Dendritic cell treated with granulocyte-macrophage colony-stimulating factor and Interleukin-4, amounts not matched to agents 40 ng/mL and 50 ng/mL, for 4 days (primary cell): ENCODE results near the gene HMGXB3.
"Not testable (repeated sequence)": the region's sequence is repeated elsewhere in the genome, so short reads cannot be mapped to it uniquely, and the experiment has no call there.

Source experiments
- H3K27ac Mint-ChIP-seq: one replicate; pipeline ENCODE4 v1.8.0; 2022; ENCODE audit warnings: mild to moderate bottlenecking, mixed read lengths
- H3K27me3 Mint-ChIP-seq: one replicate; pipeline ENCODE4 v1.8.0; 2022; ENCODE audit warnings: mild to moderate bottlenecking, mixed read lengths
- H3K36me3 Mint-ChIP-seq: one replicate; pipeline ENCODE4 v1.8.0; 2022; ENCODE audit warnings: low read depth, mixed read lengths
- H3K4me1 Mint-ChIP-seq: one replicate; pipeline ENCODE4 v1.8.0; 2022; ENCODE audit warnings: low read depth, mixed read lengths
- H3K4me3 Mint-ChIP-seq: one replicate; pipeline ENCODE4 v1.8.0; 2022; ENCODE audit warnings: mild to moderate bottlenecking, moderate library complexity, mixed read lengths
- H3K9me3 Mint-ChIP-seq: one replicate; pipeline ENCODE4 v1.8.0; 2022; ENCODE audit warnings: mixed read lengths
- intact Hi-C: fragments of 100-400 bp; cut with micrococcal nuclease; formaldehyde crosslinking; loops from one replicate; pipeline ENCODE4 v1.15.0; 2022

The HMGXB3 gene

GRCh38 chr5:150038547-150038946, 38.0 kb downstream of the HMGXB3 start:
- no peak overlapping the region for H3K4me3 Mint-ChIP-seq
- H3K9me3 Mint-ChIP-seq, result no peaks in the 10 kb centered on the region
- peaks cover 99% of the 10 kb centered on the region for H3K36me3 Mint-ChIP-seq
- no peaks in the 10 kb centered on the region for H3K27me3 Mint-ChIP-seq
- intact Hi-C loops, result no loop called here
- no peak overlapping the region for H3K27ac Mint-ChIP-seq
- peaks cover 35% of the 10 kb centered on the region for H3K4me1 Mint-ChIP-seq

GRCh38 chr5:150042459-150042858, 41.9 kb downstream of the HMGXB3 start:
- Mint-ChIP-seq H3K4me1 (peaks cover 41% of the 10 kb centered on the region), H3K9me3 (no peaks in the 10 kb centered on the region), H3K4me3 (no peak overlapping the region), H3K27ac (no peak overlapping the region), H3K36me3 (peaks cover 99% of the 10 kb centered on the region), H3K27me3 (no peaks in the 10 kb centered on the region)
- intact Hi-C loops, result no loop called here

GRCh38 chr5:150043657-150044328, 43.3 kb downstream of the HMGXB3 start:
- Mint-ChIP-seq H3K36me3 (peaks cover 99% of the 10 kb centered on the region), H3K4me1 (peaks cover 49% of the 10 kb centered on the region), H3K27me3 (no peaks in the 10 kb centered on the region), H3K9me3 (no peaks in the 10 kb centered on the region), H3K27ac (peak overlapping the region; percentile 54), H3K4me3 (no peak overlapping the region)
- intact Hi-C loops, result no loop called here

DNA sequence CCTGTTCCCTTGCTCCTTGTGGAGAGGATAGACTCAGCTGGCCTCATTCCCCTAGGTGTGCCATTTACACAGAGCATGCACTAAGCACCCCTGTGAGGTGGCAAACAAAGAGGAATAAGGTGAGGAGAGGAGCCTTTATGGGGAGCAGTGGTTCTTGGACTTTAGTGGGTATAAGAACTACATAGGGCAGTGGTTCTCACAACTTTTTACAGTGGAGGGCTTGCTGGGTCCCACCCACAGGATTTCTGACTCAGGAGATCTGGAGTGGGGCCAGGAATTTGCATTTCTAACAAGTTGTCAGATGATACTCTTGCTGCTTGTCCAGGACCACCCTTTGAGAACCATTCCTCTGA, 43.8 kb downstream of the HMGXB3 start:
- Mint-ChIP-seq H3K4me3 (no peak overlapping the region), H3K27ac (peak overlapping the region; percentile 54), H3K27me3 (no peaks in the 10 kb centered on the region), H3K36me3 (peaks cover 99% of the 10 kb centered on the region), H3K4me1 (peaks cover 54% of the 10 kb centered on the region), H3K9me3 (no peaks in the 10 kb centered on the region)
- intact Hi-C loops, result no loop called here

GRCh38 chr5:150044712-150045111, 44.2 kb downstream of the HMGXB3 start:
- Mint-ChIP-seq H3K27ac (no peak overlapping the region), H3K36me3 (peaks cover 99% of the 10 kb centered on the region), H3K27me3 (no peaks in the 10 kb centered on the region), H3K9me3 (no peaks in the 10 kb centered on the region), H3K4me1 (peaks cover 58% of the 10 kb centered on the region), H3K4me3 (no peak overlapping the region)
- intact Hi-C loops, result no loop called here

DNA sequence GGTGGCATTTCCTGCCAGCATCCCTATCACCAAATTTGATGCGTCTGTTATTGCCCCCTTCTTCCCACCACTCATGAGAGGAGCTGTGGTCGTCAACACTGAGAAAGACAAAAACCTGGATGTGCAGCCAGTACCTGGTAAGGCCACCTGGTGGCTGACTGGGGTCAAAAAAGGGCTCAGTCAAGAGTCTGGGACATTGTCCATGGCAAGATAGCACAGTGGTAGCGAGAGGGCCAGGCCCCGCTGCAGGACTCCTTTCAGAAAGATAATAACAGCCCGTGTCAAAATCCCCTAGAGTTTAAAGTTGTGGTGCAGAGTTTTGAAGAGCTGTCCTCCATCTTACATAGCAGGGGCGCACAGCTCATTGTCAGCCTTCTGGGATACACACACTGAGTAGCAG, 45.0 kb downstream of the HMGXB3 start:
- H3K27me3 Mint-ChIP-seq, result no peaks in the 10 kb centered on the region
- H3K9me3 Mint-ChIP-seq, result no peaks in the 10 kb centered on the region
- peaks cover 99% of the 10 kb centered on the region for H3K36me3 Mint-ChIP-seq
- peaks cover 65% of the 10 kb centered on the region for H3K4me1 Mint-ChIP-seq
- H3K4me3 Mint-ChIP-seq, result no peak overlapping the region
- intact Hi-C loops, result no loop called here
- H3K27ac Mint-ChIP-seq, result no peak overlapping the region

DNA sequence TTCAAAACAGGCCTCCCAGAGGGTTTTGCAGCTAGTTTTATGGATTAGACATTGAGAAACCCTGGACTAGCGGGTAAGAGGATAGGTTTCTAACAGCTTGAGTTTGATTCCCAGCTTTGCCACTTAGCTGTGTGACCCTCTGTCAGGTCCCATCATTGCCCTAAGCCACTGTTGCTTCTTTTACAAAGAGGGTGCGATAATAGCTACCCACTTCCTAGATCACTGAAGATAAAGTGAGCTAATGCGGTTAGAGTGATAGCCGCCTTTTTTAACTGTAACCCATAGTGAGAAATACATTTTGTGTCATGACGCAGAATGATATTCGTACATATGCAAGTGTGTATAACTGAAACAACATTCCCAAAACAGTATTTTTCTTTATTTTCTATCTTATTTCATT, 45.5 kb downstream of the HMGXB3 start:
- no peak overlapping the region for H3K27ac Mint-ChIP-seq
- peaks cover 65% of the 10 kb centered on the region for H3K4me1 Mint-ChIP-seq
- H3K36me3 Mint-ChIP-seq, result peaks cover 99% of the 10 kb centered on the region
- H3K27me3 Mint-ChIP-seq, result no peaks in the 10 kb centered on the region
- no peak overlapping the region for H3K4me3 Mint-ChIP-seq
- H3K9me3 Mint-ChIP-seq, result no peaks in the 10 kb centered on the region
- intact Hi-C loops, result no loop called here

- H3K36me3 Mint-ChIP-seq, result peaks cover 100% of the 10 kb centered on the region
Measured at GRCh38 chr5:150050172-150050811, 49.8 kb downstream of the HMGXB3 start.

DNA sequence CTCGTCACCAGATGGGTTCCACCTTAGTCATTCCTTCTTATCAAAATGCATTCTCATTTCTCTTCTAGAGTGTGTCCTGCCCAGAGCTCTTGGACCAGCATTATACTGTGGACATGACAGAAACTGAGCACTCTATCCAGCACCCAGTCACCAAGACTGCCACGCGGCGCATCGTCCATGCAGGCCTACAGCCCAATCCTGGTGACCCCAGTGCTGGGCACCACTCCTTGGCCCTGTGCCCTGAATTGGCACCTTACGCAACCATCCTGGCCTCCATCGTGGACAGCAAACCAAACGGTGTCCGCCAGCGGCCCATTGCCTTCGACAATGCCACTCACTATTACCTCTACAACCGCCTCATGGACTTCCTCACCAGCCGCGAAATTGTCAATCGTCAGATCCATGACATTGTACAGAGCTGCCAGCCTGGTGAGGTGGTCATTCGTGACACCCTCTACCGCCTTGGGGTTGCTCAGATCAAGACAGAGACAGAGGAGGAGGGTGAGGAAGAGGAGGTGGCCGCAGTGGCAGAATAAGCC, 51.2 kb downstream of the HMGXB3 start:
- H3K4me3 Mint-ChIP-seq, result peak overlapping the region; percentile 39
- H3K36me3 Mint-ChIP-seq, result peaks cover 100% of the 10 kb centered on the region
- H3K9me3 Mint-ChIP-seq, result no peaks in the 10 kb centered on the region
- intact Hi-C loops, result loop anchor here (5.0 kb wide), 1 partner anchor 66 kb away; no protein-coding TSS in a partner anchor
- H3K4me1 Mint-ChIP-seq, result peaks cover 82% of the 10 kb centered on the region
- no peaks in the 10 kb centered on the region for H3K27me3 Mint-ChIP-seq
- peak overlapping the region; percentile 98 for H3K27ac Mint-ChIP-seq

More at GRCh38 chr5:150050172-150050811, 49.8 kb downstream of the HMGXB3 start:
- peaks cover 72% of the 10 kb centered on the region for H3K4me1 Mint-ChIP-seq
- not testable (repeated sequence) for H3K27me3 Mint-ChIP-seq, H3K9me3 Mint-ChIP-seq, H3K4me3 Mint-ChIP-seq
- H3K27ac Mint-ChIP-seq, result peak overlapping the region; percentile 98
- intact Hi-C loops, result loop anchor here (5.0 kb wide), 1 partner anchor 67 kb away; no protein-coding TSS in a partner anchor

- peaks cover 86% of the 10 kb centered on the region for H3K4me1 Mint-ChIP-seq
- H3K27me3 Mint-ChIP-seq, result no peaks in the 10 kb centered on the region
- peaks cover 100% of the 10 kb centered on the region for H3K36me3 Mint-ChIP-seq
- H3K9me3 Mint-ChIP-seq, result no peaks in the 10 kb centered on the region
- intact Hi-C loops, result loop anchor here (5.0 kb wide), 1 partner anchor 65 kb away; no protein-coding TSS in a partner anchor
- peak overlapping the region; percentile 11 for H3K4me3 Mint-ChIP-seq
- H3K27ac Mint-ChIP-seq, result peak overlapping the region; percentile 98
Measured at GRCh38 chr5:150052226-150052955, 51.9 kb downstream of the HMGXB3 start.

- H3K4me1 Mint-ChIP-seq, result peaks cover 90% of the 10 kb centered on the region
- H3K27me3 Mint-ChIP-seq, result no peaks in the 10 kb centered on the region
- no peaks in the 10 kb centered on the region for H3K9me3 Mint-ChIP-seq
- H3K36me3 Mint-ChIP-seq, result peaks cover 100% of the 10 kb centered on the region
- peak overlapping the region; percentile 32 for H3K4me3 Mint-ChIP-seq
- peak overlapping the region; percentile 98 for H3K27ac Mint-ChIP-seq
- intact Hi-C loops, result loop anchor here (5.0 kb wide), 1 partner anchor 64 kb away; no protein-coding TSS in a partner anchor
Measured at GRCh38 chr5:150052956-150053712, 52.6 kb downstream of the HMGXB3 start.

DNA sequence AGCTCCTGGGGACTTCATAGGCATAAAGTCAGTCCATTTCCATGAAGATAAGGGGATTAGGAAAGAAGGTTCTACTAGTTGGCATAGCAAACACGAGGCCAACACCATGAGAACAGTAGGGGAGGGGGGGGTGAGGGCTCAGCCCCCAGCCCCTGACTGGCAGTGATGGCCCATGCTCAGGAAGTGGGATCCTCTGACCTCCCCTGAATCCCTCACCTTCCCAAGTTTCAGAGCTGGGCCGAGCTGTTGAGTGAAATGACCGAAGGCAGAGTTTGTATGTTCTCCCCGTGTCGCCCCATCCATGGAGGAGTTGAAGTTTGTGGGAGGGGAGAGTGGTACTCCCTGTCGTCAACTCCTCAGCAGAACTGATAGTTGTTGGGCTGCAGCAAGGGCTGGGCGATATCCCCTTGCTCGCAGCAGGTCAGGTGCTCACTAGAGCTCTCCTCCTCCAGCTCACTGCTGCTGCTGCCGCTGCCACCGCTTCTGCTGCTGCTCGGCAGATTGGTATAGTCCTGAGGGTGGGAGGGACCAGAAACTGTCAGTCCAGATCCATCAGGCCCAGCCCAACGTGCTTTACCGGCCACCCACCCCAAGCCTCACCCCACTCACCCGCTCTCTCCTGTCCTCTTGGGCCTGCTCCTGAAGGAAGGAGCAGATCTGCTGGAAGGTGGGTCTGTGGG, 53.3 kb downstream of the HMGXB3 start:
- peaks cover 100% of the 10 kb centered on the region for H3K36me3 Mint-ChIP-seq
- H3K4me3 Mint-ChIP-seq, result peak overlapping the region; percentile 32
- intact Hi-C loops, result loop anchor here (5.0 kb wide), 1 partner anchor 63 kb away; no protein-coding TSS in a partner anchor
- no peaks in the 10 kb centered on the region for H3K27me3 Mint-ChIP-seq
- no peaks in the 10 kb centered on the region for H3K9me3 Mint-ChIP-seq
- peaks cover 91% of the 10 kb centered on the region for H3K4me1 Mint-ChIP-seq
- peak overlapping the region; percentile 98 for H3K27ac Mint-ChIP-seq

DNA sequence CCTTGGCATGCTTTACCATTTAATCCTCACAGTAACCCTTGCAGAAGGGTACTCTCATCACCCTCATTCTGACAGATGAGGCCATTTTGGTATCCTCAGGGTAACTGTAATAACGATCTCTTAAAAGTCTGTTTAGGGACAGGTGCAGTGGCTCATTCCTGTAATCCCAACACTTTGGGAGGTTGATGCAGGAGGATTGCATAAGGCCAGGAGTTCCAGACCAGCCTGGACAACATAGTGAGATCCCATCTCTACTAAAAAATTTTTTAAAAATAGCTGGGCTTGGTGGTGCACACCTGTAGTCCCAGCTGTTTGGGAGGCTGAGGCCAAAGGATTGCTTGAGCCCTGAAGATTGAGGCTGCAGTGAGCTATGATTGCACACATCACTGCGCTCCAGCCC, 54.0 kb downstream of the HMGXB3 start:
- H3K9me3 Mint-ChIP-seq, result no peaks in the 10 kb centered on the region
- H3K36me3 Mint-ChIP-seq, result peaks cover 100% of the 10 kb centered on the region
- H3K4me3 Mint-ChIP-seq, result no peak overlapping the region
- peak overlapping the region; percentile 98 for H3K27ac Mint-ChIP-seq
- intact Hi-C loops, result loop anchor here (5.0 kb wide), 1 partner anchor 63 kb away; no protein-coding TSS in a partner anchor
- H3K27me3 Mint-ChIP-seq, result no peaks in the 10 kb centered on the region
- H3K4me1 Mint-ChIP-seq, result peaks cover 91% of the 10 kb centered on the region
